GM12892 (cell line): Measurements from ENCODE around the gene MYLK.

Experiments
- POLR2A ChIP-seq: IDR thresholded peaks from 2 replicates; pipeline ENCODE4 v1.6.1; 2011; ENCODE audit warnings: low read depth, low read length, control low read depth
- POLR2AphosphoS5 ChIP-seq: IDR thresholded peaks from 2 replicates; pipeline ENCODE4 v1.6.1; 2011; ENCODE audit warnings: low read depth, low read length, control low read depth
- TAF1 ChIP-seq: IDR thresholded peaks from 2 replicates; pipeline ENCODE4 v1.6.1; 2011; ENCODE audit warnings: low read depth, mild to moderate bottlenecking, control low read depth, low read length, borderline replicate concordance

DNA sequence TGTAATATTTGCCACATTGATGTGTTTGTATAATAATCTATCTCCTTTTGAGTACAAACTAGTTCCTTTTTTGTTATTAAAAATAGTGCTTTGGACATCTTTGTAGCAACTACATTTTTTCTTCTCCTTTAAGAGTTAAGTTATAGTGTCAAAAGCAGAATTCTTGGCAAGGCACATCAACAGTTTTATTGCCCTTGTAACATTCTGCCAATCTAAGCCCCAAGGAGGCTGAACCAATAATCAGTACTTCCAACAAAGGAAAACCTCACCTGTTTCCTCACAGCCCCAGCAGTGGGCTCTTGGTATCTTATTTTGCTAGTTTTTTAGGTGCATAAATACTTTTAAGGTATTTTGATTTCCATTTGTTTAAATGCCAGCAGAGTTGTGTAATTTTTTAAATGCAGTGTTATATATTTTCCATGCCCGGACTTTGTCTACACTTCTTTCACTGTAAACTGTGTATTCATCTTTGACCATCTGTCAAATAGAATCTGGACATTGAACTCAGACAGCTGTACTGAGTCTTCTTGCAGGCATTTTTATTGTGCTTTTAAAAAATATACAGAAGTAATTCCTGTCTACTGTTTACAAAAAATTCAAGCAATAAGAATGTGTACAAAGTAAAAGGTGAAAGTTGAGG lies 101.0 kb downstream of the MYLK start:
- no peak for TF ChIP-seq TAF1
- no peak for TF ChIP-seq POLR2AphosphoS5
- TF ChIP-seq POLR2A = no peak
